22Rv1 (cell line): ENCODE data around the gene GRM7.

Experiments used
- ZFX ChIP-seq: fragments of 450-650 bp; IDR thresholded peaks from 2 replicates; pipeline ENCODE4 v1.6.1; 2017; ENCODE audit warnings: antibody characterized with exemption, borderline replicate concordance
- TF ChIP-seq, protein P1 (sequence below): fragments of 450-650 bp; IDR thresholded peaks from 2 replicates; pipeline ENCODE4 v1.5.1; 2017; ENCODE audit warnings: mild to moderate bottlenecking

- TF ChIP-seq, protein P1, sequence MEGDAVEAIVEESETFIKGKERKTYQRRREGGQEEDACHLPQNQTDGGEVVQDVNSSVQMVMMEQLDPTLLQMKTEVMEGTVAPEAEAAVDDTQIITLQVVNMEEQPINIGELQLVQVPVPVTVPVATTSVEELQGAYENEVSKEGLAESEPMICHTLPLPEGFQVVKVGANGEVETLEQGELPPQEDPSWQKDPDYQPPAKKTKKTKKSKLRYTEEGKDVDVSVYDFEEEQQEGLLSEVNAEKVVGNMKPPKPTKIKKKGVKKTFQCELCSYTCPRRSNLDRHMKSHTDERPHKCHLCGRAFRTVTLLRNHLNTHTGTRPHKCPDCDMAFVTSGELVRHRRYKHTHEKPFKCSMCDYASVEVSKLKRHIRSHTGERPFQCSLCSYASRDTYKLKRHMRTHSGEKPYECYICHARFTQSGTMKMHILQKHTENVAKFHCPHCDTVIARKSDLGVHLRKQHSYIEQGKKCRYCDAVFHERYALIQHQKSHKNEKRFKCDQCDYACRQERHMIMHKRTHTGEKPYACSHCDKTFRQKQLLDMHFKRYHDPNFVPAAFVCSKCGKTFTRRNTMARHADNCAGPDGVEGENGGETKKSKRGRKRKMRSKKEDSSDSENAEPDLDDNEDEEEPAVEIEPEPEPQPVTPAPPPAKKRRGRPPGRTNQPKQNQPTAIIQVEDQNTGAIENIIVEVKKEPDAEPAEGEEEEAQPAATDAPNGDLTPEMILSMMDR, result no peak
- no peak for TF ChIP-seq ZFX
Measured at GRCh38 chr3:7728566-7729519, 867.9 kb downstream of the GRM7 start.
